Neutrophil (primary cell): ENCODE measurements around the gene GNAL.

Experiments used
- H3K27ac ChIP-seq: fragments of 200-600 bp; sonication (generic); 2 replicates; pipeline ENCODE4 v1.5.1; 2016; ENCODE audit warnings: mild to moderate bottlenecking, moderate library complexity
- H3K27me3 ChIP-seq: fragments of 200-600 bp; sonication (generic); 2 replicates; pipeline ENCODE4 v1.6.0; 2016; ENCODE audit warnings: mild to moderate bottlenecking
- H3K36me3 ChIP-seq: fragments of 200-600 bp; sonication (generic); 2 replicates; pipeline ENCODE4 v1.5.1; 2017
- H3K4me1 ChIP-seq, 2 experiments: fragments of 200-600 bp in 1 of 2; sonication (generic) in 1 of 2; 1 replicate in 1 of 2; 2 replicates in 1 of 2; pipeline versions ENCODE4 v1.5.1 to v1.6.1; 2013 to 2016; ENCODE audit warnings: low read depth in 1 of 2, low read length in 1 of 2, mild to moderate bottlenecking in 1 of 2, moderate library complexity in 1 of 2; ENCODE audit not compliant: control insufficient read depth in 1 of 2, insufficient read depth in 1 of 2
- H3K4me3 ChIP-seq, 2 experiments: fragments of 200-600 bp in 1 of 2; sonication (generic) in 1 of 2; 1 replicate in 1 of 2; 2 replicates in 1 of 2; pipeline ENCODE4 v1.5.1; 2013 to 2016; ENCODE audit warnings: low read depth in 1 of 2, low read length in 1 of 2, mild to moderate bottlenecking in 1 of 2, moderate library complexity in 1 of 2
- H3K9me3 ChIP-seq: fragments of 200-600 bp; sonication (generic); 2 replicates; pipeline ENCODE4 v1.5.1; 2016
- CTCF ChIP-seq: fragments of 200-600 bp; sonication (generic); IDR thresholded peaks from 2 replicates; pipeline ENCODE4 v1.5.1; 2016; ENCODE audit warnings: antibody characterized with exemption

The GNAL gene

GRCh38 chr18:11860594-11861450 lies 171.8 kb downstream of the GNAL start:
- peaks cover 7 to 18% of the 10 kb centered on the region in 2 experiments for H3K4me1 ChIP-seq
- H3K27me3 ChIP-seq: peaks cover 38% of the 10 kb centered on the region
- no peak overlapping the region for H3K4me3 ChIP-seq
- TF ChIP-seq CTCF: no peak
- H3K9me3 ChIP-seq: no peaks in the 10 kb centered on the region
- no peak overlapping the region for H3K27ac ChIP-seq
- no peaks in the 10 kb centered on the region for H3K36me3 ChIP-seq

GRCh38 chr18:11861583-11862288 lies 172.7 kb downstream of the GNAL start:
- peaks cover 38% of the 10 kb centered on the region for H3K27me3 ChIP-seq
- no peak overlapping the region for H3K27ac ChIP-seq
- no peak overlapping the region for H3K4me3 ChIP-seq
- peaks cover 7 to 9% of the 10 kb centered on the region in 2 experiments for H3K4me1 ChIP-seq
- no peak for TF ChIP-seq CTCF
- no peaks in the 10 kb centered on the region for H3K9me3 ChIP-seq
- H3K36me3 ChIP-seq: no peaks in the 10 kb centered on the region

- peaks cover 38% of the 10 kb centered on the region for H3K27me3 ChIP-seq
- H3K4me3 ChIP-seq: no peak overlapping the region
- no peak overlapping the region for H3K27ac ChIP-seq
- no peaks in the 10 kb centered on the region for H3K36me3 ChIP-seq
- H3K4me1 ChIP-seq: no peaks in the 10 kb centered on the region
- H3K9me3 ChIP-seq: no peaks in the 10 kb centered on the region
- TF ChIP-seq CTCF: no peak
These were observed 173.5 kb downstream of the GNAL start for GRCh38 chr18:11862468-11863137.

GRCh38 chr18:11864471-11864870 lies 175.4 kb downstream of the GNAL start:
- Histone ChIP-seq H3K4me3 (no peak overlapping the region), H3K27ac (no peak overlapping the region), H3K27me3 (peaks cover 24% of the 10 kb centered on the region), H3K9me3 (no peaks in the 10 kb centered on the region), H3K4me1 (no peaks in the 10 kb centered on the region), H3K36me3 (no peaks in the 10 kb centered on the region)
- TF ChIP-seq CTCF: no peak

GRCh38 chr18:11865071-11865470 lies 176.0 kb downstream of the GNAL start:
- H3K9me3 ChIP-seq: no peaks in the 10 kb centered on the region
- no peak for TF ChIP-seq CTCF
- H3K27me3 ChIP-seq: peaks cover 24% of the 10 kb centered on the region
- no peaks in the 10 kb centered on the region for H3K4me1 ChIP-seq
- no peak overlapping the region for H3K27ac ChIP-seq
- no peak overlapping the region for H3K4me3 ChIP-seq
- H3K36me3 ChIP-seq: no peaks in the 10 kb centered on the region
